ENCODE measurements around the gene FGF12. TPM values are rescaled to one million over a fixed set of nuclear protein-coding genes. Genes with fewer than 3 reads are reported as not detected.

Gene FGF12
- total RNA-seq, 3 donors from 2014 or later: 0.44 to 2.1 (median 0.66) TPM

DNA sequence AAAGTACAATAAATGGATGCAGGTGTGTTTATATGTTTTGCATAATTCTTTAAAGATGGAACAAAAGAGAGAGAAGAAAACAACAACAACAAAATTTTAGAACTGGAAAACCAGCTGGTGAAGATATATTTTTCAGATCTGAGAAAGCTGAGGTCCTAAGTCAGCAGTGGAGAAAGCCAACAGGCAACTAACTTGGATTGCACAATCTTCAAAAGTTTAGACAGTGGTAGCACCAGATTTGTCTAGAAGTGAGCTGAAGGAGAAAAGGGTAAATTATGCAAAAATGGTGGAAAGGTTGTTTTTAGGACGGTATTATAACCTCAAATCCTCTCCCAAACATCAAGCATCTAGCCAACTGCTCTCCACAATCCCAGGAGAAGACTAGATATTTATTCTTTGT is 17.0 kb downstream of the FGF12 start:
- H3K27me3 ChIP-seq: no peaks in the 10 kb centered on the region
- H3K4me3 ChIP-seq: no peak overlapping the region
- intact Hi-C loops (cut with DNase I; ENCODE audit: low total_unique reads): loop anchor here (5.0 kb wide), 1 partner anchor 622 kb away; no protein-coding TSS in a partner anchor
- no peaks in the 10 kb centered on the region for H3K4me1 ChIP-seq
- no peaks in the 10 kb centered on the region for H3K9me3 ChIP-seq
- no peak overlapping the region for H3K27ac ChIP-seq
- TF ChIP-seq POLR2AphosphoS5 (IDR thresholded peaks at IDR 0.05): no peak
- no peak for TF ChIP-seq POLR2A (IDR thresholded peaks at IDR 0.05)
- TF ChIP-seq, protein P1, sequence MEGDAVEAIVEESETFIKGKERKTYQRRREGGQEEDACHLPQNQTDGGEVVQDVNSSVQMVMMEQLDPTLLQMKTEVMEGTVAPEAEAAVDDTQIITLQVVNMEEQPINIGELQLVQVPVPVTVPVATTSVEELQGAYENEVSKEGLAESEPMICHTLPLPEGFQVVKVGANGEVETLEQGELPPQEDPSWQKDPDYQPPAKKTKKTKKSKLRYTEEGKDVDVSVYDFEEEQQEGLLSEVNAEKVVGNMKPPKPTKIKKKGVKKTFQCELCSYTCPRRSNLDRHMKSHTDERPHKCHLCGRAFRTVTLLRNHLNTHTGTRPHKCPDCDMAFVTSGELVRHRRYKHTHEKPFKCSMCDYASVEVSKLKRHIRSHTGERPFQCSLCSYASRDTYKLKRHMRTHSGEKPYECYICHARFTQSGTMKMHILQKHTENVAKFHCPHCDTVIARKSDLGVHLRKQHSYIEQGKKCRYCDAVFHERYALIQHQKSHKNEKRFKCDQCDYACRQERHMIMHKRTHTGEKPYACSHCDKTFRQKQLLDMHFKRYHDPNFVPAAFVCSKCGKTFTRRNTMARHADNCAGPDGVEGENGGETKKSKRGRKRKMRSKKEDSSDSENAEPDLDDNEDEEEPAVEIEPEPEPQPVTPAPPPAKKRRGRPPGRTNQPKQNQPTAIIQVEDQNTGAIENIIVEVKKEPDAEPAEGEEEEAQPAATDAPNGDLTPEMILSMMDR (IDR thresholded peaks at IDR 0.05): no peak
- H3K36me3 ChIP-seq: no peaks in the 10 kb centered on the region
- no peak for DNase-seq (ENCODE audit: low spot score in 2 of 2)

DNA sequence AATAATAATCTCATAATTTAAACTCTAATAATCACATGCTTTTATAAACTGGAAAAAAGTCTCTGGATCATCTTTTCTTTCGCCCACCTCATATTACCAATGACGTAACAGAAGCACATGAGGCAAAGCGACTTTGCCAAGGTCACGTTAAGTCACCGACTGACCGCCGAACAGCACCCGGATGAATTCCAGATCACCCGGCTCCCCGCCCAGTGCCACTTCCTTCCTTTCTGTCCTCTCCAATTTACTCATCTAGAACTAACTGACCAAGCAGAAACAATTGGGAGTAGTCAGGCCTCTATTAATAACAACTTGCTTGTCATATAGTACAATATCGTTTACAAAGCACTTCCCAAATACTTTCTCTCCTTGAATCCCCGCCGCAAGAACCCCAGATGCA is 21.1 kb downstream of the FGF12 start:
- H3K4me1 ChIP-seq: no peaks in the 10 kb centered on the region
- no peaks in the 10 kb centered on the region for H3K9me3 ChIP-seq
- no peak for TF ChIP-seq POLR2AphosphoS5 (IDR thresholded peaks at IDR 0.05)
- TF ChIP-seq POLR2A (IDR thresholded peaks at IDR 0.05): no peak
- TF ChIP-seq, protein P1 (IDR thresholded peaks at IDR 0.05): no peak
- H3K4me3 ChIP-seq: no peak overlapping the region
- intact Hi-C loops (cut with DNase I; ENCODE audit: low total_unique reads): no loop called here
- H3K27me3 ChIP-seq: no peaks in the 10 kb centered on the region
- no peaks in the 10 kb centered on the region for H3K36me3 ChIP-seq
- no peak overlapping the region for H3K27ac ChIP-seq
- DNase-seq (ENCODE audit: low spot score in 2 of 2): no peak

DNA sequence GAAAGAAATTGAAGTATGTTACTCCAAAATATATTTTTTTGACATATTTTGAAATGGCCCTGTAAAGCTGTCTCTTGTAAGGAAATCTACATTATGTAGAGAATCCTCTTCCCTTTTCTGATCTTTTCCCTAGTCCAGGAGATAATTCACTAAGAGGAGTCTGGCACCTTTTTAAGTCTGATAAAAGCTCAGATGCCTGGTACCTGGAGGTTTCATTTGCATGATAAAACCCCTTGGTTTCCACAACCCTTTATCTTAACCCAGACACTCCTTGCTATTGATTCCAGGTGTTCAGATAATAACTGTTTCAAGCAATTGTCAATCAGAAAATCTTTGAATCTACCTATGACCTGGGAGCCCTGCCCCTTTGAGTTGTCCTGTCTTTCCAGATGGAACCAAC is 26.5 kb downstream of the FGF12 start:
- H3K4me1 ChIP-seq: no peaks in the 10 kb centered on the region
- no peaks in the 10 kb centered on the region for H3K36me3 ChIP-seq
- DNase-seq (ENCODE audit: low spot score in 2 of 2): no peak
- H3K4me3 ChIP-seq: no peak overlapping the region
- intact Hi-C loops (cut with DNase I; ENCODE audit: low total_unique reads): no loop called here
- H3K27ac ChIP-seq: no peak overlapping the region
- no peaks in the 10 kb centered on the region for H3K27me3 ChIP-seq
- TF ChIP-seq, protein P1 (IDR thresholded peaks at IDR 0.05): no peak
- TF ChIP-seq POLR2AphosphoS5 (IDR thresholded peaks at IDR 0.05) (no peak), POLR2A (IDR thresholded peaks at IDR 0.05) (no peak)
- H3K9me3 ChIP-seq: no peaks in the 10 kb centered on the region

DNA sequence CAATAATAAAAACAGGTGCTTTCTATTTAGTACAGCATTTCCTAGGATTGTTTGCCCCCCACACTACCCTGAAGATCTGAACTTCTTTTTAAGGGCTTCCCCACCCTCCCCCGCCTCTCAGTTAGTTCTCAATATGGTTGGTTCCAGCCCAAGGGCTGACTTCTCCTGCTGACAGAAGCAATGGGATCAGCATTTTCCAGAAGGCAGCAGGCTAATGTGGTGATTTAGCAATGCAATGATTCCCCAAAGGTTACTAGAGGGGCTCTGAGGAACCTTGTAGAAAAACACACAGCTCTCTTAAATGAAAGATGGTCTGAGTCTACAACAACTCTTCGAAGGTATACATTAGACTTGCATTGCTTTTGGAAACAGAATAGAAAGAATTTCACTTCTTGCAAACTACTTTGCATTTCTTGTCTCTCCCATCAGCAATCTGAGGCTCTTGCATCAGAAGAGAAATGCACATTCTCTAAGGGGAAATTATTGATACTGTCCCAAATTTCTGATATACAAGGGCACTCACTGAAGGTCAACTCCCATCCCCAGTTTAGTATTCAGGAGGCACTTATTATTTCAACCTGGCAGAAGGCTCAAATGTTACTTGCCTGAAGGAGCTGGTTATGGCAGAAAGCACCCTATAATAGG is 30.3 kb downstream of the FGF12 start:
- Histone ChIP-seq H3K36me3 (no peaks in the 10 kb centered on the region), H3K27ac (no peak overlapping the region), H3K9me3 (no peaks in the 10 kb centered on the region), H3K4me3 (no peak overlapping the region), H3K27me3 (no peaks in the 10 kb centered on the region), H3K4me1 (no peaks in the 10 kb centered on the region)
- TF ChIP-seq POLR2AphosphoS5 (IDR thresholded peaks at IDR 0.05) (no peak), POLR2A (IDR thresholded peaks at IDR 0.05) (no peak)
- TF ChIP-seq, protein P1 (IDR thresholded peaks at IDR 0.05): no peak
- intact Hi-C loops (cut with DNase I; ENCODE audit: low total_unique reads): no loop called here
- DNase-seq (ENCODE audit: low spot score in 2 of 2): no peak

DNA sequence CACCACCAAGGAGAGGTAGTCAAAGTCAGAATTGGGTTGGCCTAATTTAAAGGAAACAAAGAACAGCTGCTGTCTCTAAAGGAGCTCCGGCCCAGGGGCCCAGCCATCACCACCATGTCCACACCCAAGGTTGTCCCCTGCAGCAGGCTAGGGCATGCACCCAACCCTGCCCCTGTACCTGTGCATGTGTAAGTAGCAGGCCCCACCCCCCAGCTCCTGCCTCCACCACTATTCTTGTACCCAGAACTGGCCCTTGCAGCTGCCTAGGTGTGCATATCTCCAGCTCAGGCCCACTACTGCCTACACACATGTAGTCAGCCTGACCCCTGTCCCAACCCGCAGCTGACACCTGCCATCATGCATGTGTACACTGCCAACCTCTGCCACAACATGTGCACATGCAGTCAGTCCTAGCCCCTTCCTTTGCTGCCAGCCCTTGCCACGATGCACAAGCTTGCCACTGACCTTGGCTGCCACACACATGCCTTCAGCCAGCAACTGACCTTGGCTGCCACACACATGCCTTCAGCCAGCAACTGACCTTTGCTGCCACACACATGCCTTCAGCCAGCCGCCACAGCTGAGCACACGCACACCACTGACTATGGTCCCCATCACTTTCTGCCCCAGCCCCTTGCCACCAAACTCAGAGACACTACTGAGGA is 39.7 kb downstream of the FGF12 start:
- Histone ChIP-seq H3K4me3 (no peak overlapping the region), H3K4me1 (no peaks in the 10 kb centered on the region), H3K36me3 (no peaks in the 10 kb centered on the region), H3K27me3 (no peaks in the 10 kb centered on the region), H3K27ac (no peak overlapping the region), H3K9me3 (no peaks in the 10 kb centered on the region)
- TF ChIP-seq POLR2AphosphoS5 (IDR thresholded peaks at IDR 0.05) (no peak), POLR2A (IDR thresholded peaks at IDR 0.05) (no peak)
- TF ChIP-seq, protein P1 (IDR thresholded peaks at IDR 0.05): no peak
- no peak for DNase-seq (ENCODE audit: low spot score in 2 of 2)
- intact Hi-C loops (cut with DNase I; ENCODE audit: low total_unique reads): no loop called here

Measured in breast epithelium (tissue), 4 donors.